ENCODE data around the gene RBFOX1.

GRCh38 chr16:7380911-7381310 is 48.3 kb downstream of the RBFOX1 start:
- TF ChIP-seq CTCF (IDR thresholded peaks at IDR 0.05), result no peak
- TF ChIP-seq POLR2A (IDR thresholded peaks at IDR 0.05), result no peak
- no peak for TF ChIP-seq POLR2AphosphoS5 (IDR thresholded peaks at IDR 0.05)
- TF ChIP-seq EP300 (IDR thresholded peaks at IDR 0.05), result no peak
